RWPE2 (cell line): ENCODE results near the gene CACNG7.

ENCODE experiments used
- ATAC-seq: fragments of 200-7000 bp; cut with Tn5 transposase; 3 replicates; pipeline ENCODE4 v1.9.1; 2021; ENCODE audit warnings: low read depth
- DNase-seq: peaks from one replicate; pipeline ENCODE4 v3.0.0-alpha.2; 2020; ENCODE audit warnings: low spot score
- H3K27ac ChIP-seq: fragments of 450-650 bp; 2 replicates; pipeline ENCODE4 v1.5.1; 2017; ENCODE audit warnings: mild to moderate bottlenecking; ENCODE audit not compliant: poor library complexity, severe bottlenecking
- H3K27me3 ChIP-seq: fragments of 250-450 bp; sonication (Bioruptor Pico); 2 replicates; pipeline ENCODE4 v1.5.1; 2021; ENCODE audit warnings: mild to moderate bottlenecking, moderate library complexity; ENCODE audit not compliant: insufficient read depth, poor library complexity, severe bottlenecking
- H3K36me3 ChIP-seq: fragments of 250-450 bp; sonication (Bioruptor Pico); 2 replicates; pipeline ENCODE4 v1.5.1; 2020; ENCODE audit warnings: low read depth, mild to moderate bottlenecking, moderate library complexity
- H3K4me1 ChIP-seq: fragments of 250-450 bp; sonication (Bioruptor Pico); 2 replicates; pipeline ENCODE4 v1.5.1; 2021; ENCODE audit warnings: mild to moderate bottlenecking, moderate library complexity; ENCODE audit not compliant: insufficient read depth, poor library complexity, severe bottlenecking
- H3K4me3 ChIP-seq: fragments of 250-450 bp; sonication (Bioruptor Pico); 2 replicates; pipeline ENCODE4 v1.5.1; 2021; ENCODE audit warnings: mild to moderate bottlenecking, moderate library complexity; ENCODE audit not compliant: severe bottlenecking
- H3K9me3 ChIP-seq: fragments of 250-450 bp; sonication (Bioruptor Pico); 2 replicates; pipeline ENCODE4 v1.5.1; 2021; ENCODE audit warnings: mild to moderate bottlenecking, moderate library complexity; ENCODE audit not compliant: severe bottlenecking
- CTCF ChIP-seq: fragments of 450-650 bp; IDR thresholded peaks from one replicate; pipeline ENCODE4 v1.5.1; 2017; ENCODE audit warnings: mild to moderate bottlenecking, moderate library complexity; ENCODE audit not compliant: poor library complexity, severe bottlenecking

The CACNG7 gene

DNA sequence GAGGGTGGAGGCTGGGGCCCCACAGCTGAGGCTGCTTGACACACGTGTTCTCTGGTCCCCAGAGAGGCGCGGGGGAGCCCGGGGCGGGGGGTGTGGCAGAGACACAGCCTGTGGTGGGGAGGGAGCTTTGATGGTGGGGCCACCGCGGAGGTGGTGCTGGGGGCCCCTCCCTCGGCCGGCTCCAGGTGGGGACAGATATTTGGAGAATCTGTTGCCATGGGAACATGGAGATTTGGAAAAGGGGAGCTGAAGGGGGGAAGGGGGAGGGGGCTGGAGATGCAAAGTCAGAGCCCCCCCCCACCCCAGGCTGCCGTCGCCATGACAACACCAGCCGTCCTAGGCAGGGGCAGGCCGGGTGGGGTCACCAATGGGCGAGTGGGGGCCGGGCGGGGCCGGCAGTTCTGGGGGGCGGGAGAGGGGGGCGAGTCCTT is 25.8 kb upstream of the CACNG7 start:
- ATAC-seq (no peak), DNase-seq (no peak)
- Histone ChIP-seq H3K9me3 (no peaks in the 10 kb centered on the region), H3K36me3 (no peaks in the 10 kb centered on the region), H3K27me3 (peaks cover 28% of the 10 kb centered on the region), H3K4me1 (no peaks in the 10 kb centered on the region), H3K4me3 (no peak overlapping the region), H3K27ac (no peak overlapping the region)
- TF ChIP-seq CTCF: no peak

DNA sequence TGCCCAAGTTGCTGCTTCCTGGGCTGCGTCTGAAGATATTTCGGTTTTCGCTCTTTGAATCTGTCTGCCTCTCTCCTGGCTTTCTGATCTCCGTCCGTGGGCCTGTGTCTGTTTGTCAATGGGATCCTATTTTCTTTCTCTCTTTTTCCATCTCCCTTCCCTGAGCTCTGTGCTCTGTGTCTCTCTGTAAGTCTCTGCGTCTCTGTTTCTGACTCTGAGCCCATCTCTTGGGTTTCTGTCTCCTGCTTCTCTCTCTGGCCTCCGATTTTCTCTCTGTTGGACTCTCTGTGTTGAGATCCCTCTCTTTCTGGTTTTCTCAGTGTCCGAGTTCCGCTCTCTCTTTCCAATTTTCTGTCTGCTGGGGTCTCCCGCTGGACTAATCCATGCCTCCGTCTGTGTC is 25.3 kb upstream of the CACNG7 start:
- no peak for ATAC-seq
- peaks cover 28% of the 10 kb centered on the region for H3K27me3 ChIP-seq

GRCh38 chr19:53884256-53884655 is 24.8 kb upstream of the CACNG7 start:
- ATAC-seq: no peak
- no peak for TF ChIP-seq CTCF
- no peaks in the 10 kb centered on the region for H3K36me3 ChIP-seq
- no peaks in the 10 kb centered on the region for H3K4me1 ChIP-seq
- DNase-seq: no peak
- H3K4me3 ChIP-seq: no peak overlapping the region
- H3K27me3 ChIP-seq: peaks cover 28% of the 10 kb centered on the region
- H3K9me3 ChIP-seq: no peaks in the 10 kb centered on the region
- H3K27ac ChIP-seq: no peak overlapping the region

More for the DNA sequence above, 25.3 kb upstream of the CACNG7 start:
- DNase-seq: no peak
- TF ChIP-seq CTCF: no peak
- Histone ChIP-seq H3K36me3 (no peaks in the 10 kb centered on the region), H3K27ac (no peak overlapping the region), H3K9me3 (no peaks in the 10 kb centered on the region), H3K4me1 (no peaks in the 10 kb centered on the region), H3K4me3 (no peak overlapping the region)

DNA sequence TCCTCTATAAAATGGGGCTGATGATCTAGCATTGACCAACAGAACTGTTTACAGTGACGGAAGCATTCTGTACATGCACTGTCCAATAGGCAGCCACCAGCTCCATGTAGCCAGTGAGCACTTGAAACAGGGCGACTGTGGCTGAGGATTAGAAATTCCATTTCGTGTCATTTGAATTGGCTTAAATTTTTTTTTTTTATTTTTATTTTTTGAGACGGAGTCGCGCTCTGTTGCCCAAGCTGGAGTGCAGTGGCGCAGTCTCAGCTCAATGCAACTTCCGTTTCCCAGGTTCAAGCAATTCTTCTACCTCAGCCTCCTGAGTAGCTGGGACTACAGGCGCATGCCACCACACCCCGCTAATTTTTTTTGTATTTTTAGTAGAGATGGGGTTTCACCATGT is 24.0 kb upstream of the CACNG7 start:
- Histone ChIP-seq H3K9me3 (no peaks in the 10 kb centered on the region), H3K36me3 (no peaks in the 10 kb centered on the region), H3K4me3 (no peak overlapping the region), H3K27ac (no peak overlapping the region), H3K4me1 (no peaks in the 10 kb centered on the region), H3K27me3 (peaks cover 28% of the 10 kb centered on the region)
- ATAC-seq (no peak), DNase-seq (no peak)
- TF ChIP-seq CTCF: no peak

DNA sequence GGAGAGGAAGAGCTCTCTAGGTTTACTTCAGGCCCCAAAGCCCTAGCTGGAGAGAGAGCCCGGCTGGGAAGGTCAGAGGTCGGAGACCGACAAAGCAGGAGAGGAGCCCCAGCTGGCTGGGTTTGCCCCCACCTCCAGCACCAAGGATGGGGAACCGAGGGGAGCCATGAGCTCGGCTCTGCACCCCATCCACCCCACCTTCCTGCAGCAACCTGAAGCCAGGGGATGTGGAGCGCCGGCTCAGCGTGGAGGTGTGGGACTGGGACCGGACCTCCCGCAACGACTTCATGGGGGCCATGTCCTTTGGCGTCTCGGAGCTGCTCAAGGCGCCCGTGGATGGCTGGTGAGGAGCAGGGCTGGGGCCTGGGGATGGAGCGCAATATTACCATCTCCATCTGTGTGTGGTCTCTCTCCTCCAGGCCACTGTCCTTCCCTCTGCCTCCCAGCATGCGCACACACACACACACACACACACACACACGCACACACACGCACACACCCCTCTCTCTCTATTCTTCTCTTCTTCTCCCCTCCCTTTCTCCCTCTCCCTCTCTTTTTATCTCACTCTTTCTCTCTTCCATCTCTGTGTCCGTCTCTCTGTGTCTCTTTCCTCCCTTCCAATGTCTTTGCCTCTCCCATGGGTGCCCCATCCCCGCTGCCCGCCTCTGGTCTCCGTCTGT is 16.6 kb upstream of the CACNG7 start:
- no peaks in the 10 kb centered on the region for H3K36me3 ChIP-seq
- no peak overlapping the region for H3K27ac ChIP-seq
- TF ChIP-seq CTCF: no peak
- no peaks in the 10 kb centered on the region for H3K9me3 ChIP-seq
- ATAC-seq (no peak), DNase-seq (no peak)
- H3K4me1 ChIP-seq: peaks cover 3% of the 10 kb centered on the region
- H3K4me3 ChIP-seq: no peak overlapping the region
- H3K27me3 ChIP-seq: no peaks in the 10 kb centered on the region
